GM12864 (cell line): Measurements from ENCODE around the gene DOCK2.
"Not testable (repeated sequence)": the region's sequence is repeated elsewhere in the genome, so short reads cannot be mapped to it uniquely, and the experiment has no call there.

Source experiments
- DNase-seq: peaks from one replicate; pipeline ENCODE4 v3.0.0-alpha.2; 2011; ENCODE audit warnings: low read depth
- H3K4me3 ChIP-seq: 2 replicates; pipeline ENCODE4 v1.5.1; 2011; ENCODE audit warnings: mild to moderate bottlenecking, low read depth, low read length, control low read depth
- TF ChIP-seq, protein P1 (sequence below): IDR thresholded peaks from 2 replicates; pipeline ENCODE4 v1.5.1; 2011; ENCODE audit warnings: low read depth, mild to moderate bottlenecking, moderate library complexity, low read length, control low read depth, inconsistent platforms; ENCODE audit errors: missing control alignments

The DOCK2 gene

GRCh38 chr5:169724303-169725087 lies 87.4 kb downstream of the DOCK2 start:
- TF ChIP-seq, protein P1, sequence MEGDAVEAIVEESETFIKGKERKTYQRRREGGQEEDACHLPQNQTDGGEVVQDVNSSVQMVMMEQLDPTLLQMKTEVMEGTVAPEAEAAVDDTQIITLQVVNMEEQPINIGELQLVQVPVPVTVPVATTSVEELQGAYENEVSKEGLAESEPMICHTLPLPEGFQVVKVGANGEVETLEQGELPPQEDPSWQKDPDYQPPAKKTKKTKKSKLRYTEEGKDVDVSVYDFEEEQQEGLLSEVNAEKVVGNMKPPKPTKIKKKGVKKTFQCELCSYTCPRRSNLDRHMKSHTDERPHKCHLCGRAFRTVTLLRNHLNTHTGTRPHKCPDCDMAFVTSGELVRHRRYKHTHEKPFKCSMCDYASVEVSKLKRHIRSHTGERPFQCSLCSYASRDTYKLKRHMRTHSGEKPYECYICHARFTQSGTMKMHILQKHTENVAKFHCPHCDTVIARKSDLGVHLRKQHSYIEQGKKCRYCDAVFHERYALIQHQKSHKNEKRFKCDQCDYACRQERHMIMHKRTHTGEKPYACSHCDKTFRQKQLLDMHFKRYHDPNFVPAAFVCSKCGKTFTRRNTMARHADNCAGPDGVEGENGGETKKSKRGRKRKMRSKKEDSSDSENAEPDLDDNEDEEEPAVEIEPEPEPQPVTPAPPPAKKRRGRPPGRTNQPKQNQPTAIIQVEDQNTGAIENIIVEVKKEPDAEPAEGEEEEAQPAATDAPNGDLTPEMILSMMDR, result no peak
- no peak overlapping the region for H3K4me3 ChIP-seq
- DNase-seq, result no peak

- not testable (repeated sequence) for H3K4me3 ChIP-seq, DNase-seq
These were observed 88.6 kb downstream of the DOCK2 start for GRCh38 chr5:169725665-169726064.

DNA sequence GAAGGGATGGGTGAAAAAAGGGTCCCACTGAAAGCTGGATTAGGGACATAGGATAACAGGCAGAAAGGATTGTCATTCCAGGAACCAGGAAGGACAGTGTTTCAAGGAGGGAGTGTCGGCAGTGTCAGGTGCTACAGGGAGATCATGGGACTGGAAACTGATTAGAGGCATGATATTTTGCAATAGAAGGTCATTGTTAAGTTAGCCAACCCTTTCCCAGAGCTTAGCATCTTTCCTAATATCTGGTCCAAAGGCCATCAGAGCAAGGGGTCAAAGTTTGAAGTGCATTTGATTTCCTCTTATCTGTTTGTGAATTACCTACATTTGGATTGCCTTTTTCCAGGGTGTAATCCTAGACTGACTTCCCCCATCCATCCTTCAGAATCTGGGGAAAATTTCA lies 91.3 kb downstream of the DOCK2 start:
- no peak overlapping the region for H3K4me3 ChIP-seq
- TF ChIP-seq, protein P1, result no peak
- DNase-seq, result no peak

DNA sequence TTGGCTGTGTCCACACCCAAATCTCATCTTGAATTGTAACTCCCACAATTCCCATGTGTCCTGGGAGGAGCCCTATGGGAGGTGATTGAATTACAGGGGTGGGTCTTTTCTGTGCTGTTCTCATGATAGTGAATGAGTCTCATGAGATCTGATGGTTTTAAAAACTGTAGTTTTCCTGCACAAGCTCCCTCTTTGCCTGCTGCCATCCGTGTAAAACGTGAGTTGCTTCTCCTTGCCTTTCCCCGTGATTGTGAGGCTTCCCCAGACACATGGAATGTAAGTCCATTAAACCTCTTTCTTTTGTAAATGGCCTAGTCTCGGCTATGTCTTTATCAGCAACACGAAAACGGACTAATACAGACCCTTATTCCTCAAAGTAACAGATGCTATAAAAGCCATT lies 94.1 kb downstream of the DOCK2 start:
- no peak for DNase-seq
- no peak overlapping the region for H3K4me3 ChIP-seq
- TF ChIP-seq, protein P1, result no peak

DNA sequence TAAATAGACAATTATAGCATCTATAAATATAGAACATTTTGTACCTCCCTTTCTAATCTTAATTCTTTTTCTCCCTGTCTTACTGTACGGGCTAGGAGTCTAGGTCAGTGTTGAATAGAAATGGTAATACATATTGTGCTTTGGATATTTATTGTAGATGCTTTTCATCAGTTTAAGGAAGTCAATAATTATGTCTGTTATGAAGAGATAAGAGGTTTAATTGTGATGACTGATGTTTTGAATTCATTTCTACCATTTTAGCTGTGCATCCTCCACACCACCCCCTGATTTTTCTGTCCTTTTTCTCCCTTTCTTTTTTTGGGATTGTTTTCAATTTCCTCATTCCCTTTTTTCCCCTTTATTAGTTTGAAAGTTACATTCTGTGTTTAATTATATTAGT lies 95.8 kb downstream of the DOCK2 start:
- no peak overlapping the region for H3K4me3 ChIP-seq
- TF ChIP-seq, protein P1, result no peak
- no peak for DNase-seq

GRCh38 chr5:169735913-169736312 lies 98.8 kb downstream of the DOCK2 start:
- no peak for DNase-seq
- TF ChIP-seq, protein P1, result no peak
- H3K4me3 ChIP-seq, result no peak overlapping the region

DNA sequence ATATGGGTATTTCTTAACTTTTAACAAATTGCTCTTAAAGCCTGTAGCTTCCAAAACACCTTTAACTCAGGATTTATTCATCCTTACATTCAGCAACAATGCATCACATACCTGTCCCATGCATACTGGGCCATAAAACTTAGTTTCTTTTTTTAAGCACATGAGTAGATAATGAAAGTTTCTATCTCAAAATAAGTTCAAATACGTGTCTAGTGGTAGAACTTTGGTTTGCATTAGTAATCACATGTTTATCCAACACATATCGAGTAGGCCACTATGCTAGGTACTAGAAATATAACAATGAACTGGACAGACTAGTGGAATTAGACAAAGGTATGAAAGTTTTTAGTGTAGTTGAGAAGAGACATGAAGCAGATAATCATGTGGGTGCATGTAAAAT lies 99.6 kb downstream of the DOCK2 start:
- H3K4me3 ChIP-seq, result no peak overlapping the region
- TF ChIP-seq, protein P1, result no peak

GRCh38 chr5:169740435-169740834 lies 103.4 kb downstream of the DOCK2 start:
- DNase-seq, result no peak
- no peak overlapping the region for H3K4me3 ChIP-seq
- TF ChIP-seq, protein P1, result no peak

More for the DNA sequence above, 99.6 kb downstream of the DOCK2 start:
- no peak for DNase-seq
